DND-41 (cell line): Measurements from ENCODE around the gene SGSM2.
"Not testable (repeated sequence)": the region's sequence is repeated elsewhere in the genome, so short reads cannot be mapped to it uniquely, and the experiment has no call there.

Source experiments
- ATAC-seq: fragments of 200-7000 bp; cut with Tn5 transposase; 3 replicates; pipeline ENCODE4 v1.9.1; 2021; ENCODE audit warnings: low read depth; ENCODE audit not compliant: insufficient read depth
- DNase-seq: peaks from one replicate; pipeline ENCODE4 v3.0.0-alpha.2; 2020
- H2AFZ ChIP-seq: 2 replicates; pipeline ENCODE4 v1.6.0; 2012; ENCODE audit warnings: low read depth, low read length
- H3K27ac ChIP-seq: 2 replicates; pipeline ENCODE4 v1.5.1; 2012; ENCODE audit warnings: low read length, inconsistent platforms
- H3K27me3 ChIP-seq: fragments of 200-600 bp; sonication (generic); 2 replicates; pipeline ENCODE4 v1.6.0; 2012; ENCODE audit warnings: low read length, mild to moderate bottlenecking, inconsistent platforms; ENCODE audit not compliant: insufficient read depth, poor library complexity
- H3K36me3 ChIP-seq: 2 replicates; pipeline ENCODE4 v1.5.1; 2012; ENCODE audit warnings: low read length, inconsistent platforms; ENCODE audit not compliant: insufficient read depth
- H3K4me1 ChIP-seq: 2 replicates; pipeline ENCODE4 v1.5.1; 2012; ENCODE audit warnings: mild to moderate bottlenecking, low read length; ENCODE audit not compliant: insufficient read depth
- H3K4me2 ChIP-seq: 2 replicates; pipeline ENCODE4 v1.6.0; 2012; ENCODE audit warnings: mild to moderate bottlenecking, moderate library complexity, low read length, inconsistent platforms; ENCODE audit not compliant: insufficient read depth
- H3K4me3 ChIP-seq, 2 experiments: fragments of 200-600 bp in 1 of 2; shearing (Covaris generic) in 1 of 2; 2 replicates each; pipeline ENCODE4 v1.5.1; 2012 to 2016; ENCODE audit warnings: inconsistent platforms in 2 of 2, low read length in 2 of 2, mild to moderate bottlenecking in 2 of 2, low read depth in 1 of 2, moderate library complexity in 1 of 2
- H3K79me2 ChIP-seq: 2 replicates; pipeline ENCODE4 v1.6.0; 2012; ENCODE audit warnings: low read length, inconsistent platforms; ENCODE audit not compliant: insufficient read depth
- H3K9ac ChIP-seq: 2 replicates; pipeline ENCODE4 v1.6.0; 2012; ENCODE audit warnings: low read depth, mild to moderate bottlenecking, inconsistent platforms, low read length, moderate library complexity
- H3K9me3 ChIP-seq: 2 replicates; pipeline ENCODE4 v1.5.1; 2012; ENCODE audit warnings: low read length, moderate library complexity, mild to moderate bottlenecking, inconsistent platforms; ENCODE audit not compliant: insufficient read depth, severe bottlenecking
- H4K20me1 ChIP-seq: 2 replicates; pipeline ENCODE4 v1.6.0; 2012; ENCODE audit warnings: low read length; ENCODE audit not compliant: insufficient read depth
- EZH2 ChIP-seq: IDR thresholded peaks from 3 replicates; pipeline ENCODE4 v1.6.1; 2012; ENCODE audit warnings: borderline replicate concordance, low read depth, mild to moderate bottlenecking, moderate library complexity, low read length, inconsistent platforms; ENCODE audit not compliant: severe bottlenecking
- TF ChIP-seq, protein P1 (sequence below): IDR thresholded peaks from 2 replicates; pipeline ENCODE4 v1.5.1; 2012; ENCODE audit warnings: borderline replicate concordance, low read length, moderate library complexity, mild to moderate bottlenecking; ENCODE audit not compliant: poor library complexity, severe bottlenecking; ENCODE audit errors: extremely low read depth

Gene SGSM2

GRCh38 chr17:2309338-2310154 is 27.8 kb upstream of the SGSM2 start:
- TF ChIP-seq, protein P1, sequence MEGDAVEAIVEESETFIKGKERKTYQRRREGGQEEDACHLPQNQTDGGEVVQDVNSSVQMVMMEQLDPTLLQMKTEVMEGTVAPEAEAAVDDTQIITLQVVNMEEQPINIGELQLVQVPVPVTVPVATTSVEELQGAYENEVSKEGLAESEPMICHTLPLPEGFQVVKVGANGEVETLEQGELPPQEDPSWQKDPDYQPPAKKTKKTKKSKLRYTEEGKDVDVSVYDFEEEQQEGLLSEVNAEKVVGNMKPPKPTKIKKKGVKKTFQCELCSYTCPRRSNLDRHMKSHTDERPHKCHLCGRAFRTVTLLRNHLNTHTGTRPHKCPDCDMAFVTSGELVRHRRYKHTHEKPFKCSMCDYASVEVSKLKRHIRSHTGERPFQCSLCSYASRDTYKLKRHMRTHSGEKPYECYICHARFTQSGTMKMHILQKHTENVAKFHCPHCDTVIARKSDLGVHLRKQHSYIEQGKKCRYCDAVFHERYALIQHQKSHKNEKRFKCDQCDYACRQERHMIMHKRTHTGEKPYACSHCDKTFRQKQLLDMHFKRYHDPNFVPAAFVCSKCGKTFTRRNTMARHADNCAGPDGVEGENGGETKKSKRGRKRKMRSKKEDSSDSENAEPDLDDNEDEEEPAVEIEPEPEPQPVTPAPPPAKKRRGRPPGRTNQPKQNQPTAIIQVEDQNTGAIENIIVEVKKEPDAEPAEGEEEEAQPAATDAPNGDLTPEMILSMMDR, result no peak
- TF ChIP-seq EZH2, result no peak
- Histone ChIP-seq H2AFZ (no peak overlapping the region), H3K4me1 (peaks cover 19% of the 10 kb centered on the region), H3K9ac (no peak overlapping the region), H3K27ac (no peak overlapping the region), H3K9me3 (no peaks in the 10 kb centered on the region), H4K20me1 (peaks cover 3% of the 10 kb centered on the region; the same call in 1 of the 2 replicates), H3K36me3 (peaks cover 4% of the 10 kb centered on the region; the same call in 1 of the 2 replicates), H3K4me2 (no peak overlapping the region), H3K79me2 (peaks cover 25% of the 10 kb centered on the region), H3K4me3 (no peak overlapping the region), H3K27me3 (no peaks in the 10 kb centered on the region)
- no peak for ATAC-seq
- DNase-seq, result no peak

- Histone ChIP-seq H3K4me3 (no peak overlapping the region), H3K36me3 (peaks cover 4% of the 10 kb centered on the region; the same call in 1 of the 2 replicates), H3K4me1 (no peaks in the 10 kb centered on the region), H3K27ac (no peak overlapping the region), H2AFZ (no peak overlapping the region), H3K79me2 (0 out of 2 replicates have a peak, but pooled peaks cover under 1% of the 10 kb centered on the region), H3K4me2 (no peak overlapping the region), H3K9me3 (no peaks in the 10 kb centered on the region), H3K9ac (no peak overlapping the region), H4K20me1 (no peaks in the 10 kb centered on the region), H3K27me3 (no peaks in the 10 kb centered on the region)
- ATAC-seq (no peak), DNase-seq (no peak)
- TF ChIP-seq EZH2, result no peak
- TF ChIP-seq, protein P1, result no peak
These were observed 24.6 kb upstream of the SGSM2 start for GRCh38 chr17:2312736-2313135.

DNA sequence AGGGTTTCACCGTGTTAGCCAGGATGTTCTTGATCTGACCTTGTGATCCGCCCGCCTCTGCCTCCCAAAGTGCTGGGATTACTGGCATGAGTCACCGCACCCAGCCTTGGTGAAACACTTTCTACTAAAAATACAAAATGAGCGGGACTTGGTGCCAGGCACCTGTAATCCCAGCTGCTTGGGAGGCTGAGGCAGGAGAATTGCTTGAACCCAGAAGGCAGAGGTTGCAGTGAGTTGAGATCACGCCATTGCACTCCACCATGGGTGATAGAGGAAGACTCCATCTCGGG is 20.4 kb upstream of the SGSM2 start:
- H3K27ac ChIP-seq, H3K36me3 ChIP-seq, H4K20me1 ChIP-seq, ATAC-seq, H3K79me2 ChIP-seq, H3K4me3 ChIP-seq, H2AFZ ChIP-seq, H3K4me2 ChIP-seq, H3K9me3 ChIP-seq, DNase-seq, H3K27me3 ChIP-seq, H3K9ac ChIP-seq, H3K4me1 ChIP-seq: not testable (repeated sequence)

GRCh38 chr17:2317796-2318195 is 19.5 kb upstream of the SGSM2 start:
- Histone ChIP-seq H3K4me1 (no peaks in the 10 kb centered on the region), H3K9ac (no peak overlapping the region), H3K27ac (no peak overlapping the region), H3K27me3 (no peaks in the 10 kb centered on the region), H3K4me3 (no peak overlapping the region), H4K20me1 (no peaks in the 10 kb centered on the region), H3K79me2 (no peaks in the 10 kb centered on the region), H2AFZ (no peak overlapping the region), H3K36me3 (peaks cover 14% of the 10 kb centered on the region), H3K9me3 (no peaks in the 10 kb centered on the region), H3K4me2 (no peak overlapping the region)
- ATAC-seq, result no peak
- DNase-seq, result no peak
- TF ChIP-seq EZH2, result no peak
- TF ChIP-seq, protein P1, result no peak
